GM18498 (cell line): Measurements from ENCODE around the gene USP54.

Source experiments
- ATAC-seq: cut with Tn5 transposase; IDR thresholded peaks from one replicate; pipeline ENCODE4 v1.9.1; 2021; ENCODE audit warnings: mild to moderate bottlenecking, moderate library complexity; ENCODE audit not compliant: unreplicated experiment

Gene USP54

GRCh38 chr10:73529089-73529832 is 61.9 kb downstream of the USP54 start:
- no peak for ATAC-seq

GRCh38 chr10:73522263-73522662 is 68.9 kb downstream of the USP54 start:
- no peak for ATAC-seq

GRCh38 chr10:73519336-73519735 is 71.8 kb downstream of the USP54 start:
- ATAC-seq: no peak

- ATAC-seq: no peak
Measured at GRCh38 chr10:73517166-73517888, 73.8 kb downstream of the USP54 start.

GRCh38 chr10:73512207-73512743 is 78.9 kb downstream of the USP54 start:
- no peak for ATAC-seq

GRCh38 chr10:73509695-73510094 is 81.4 kb downstream of the USP54 start:
- ATAC-seq: no peak

GRCh38 chr10:73506491-73506890 is 84.7 kb downstream of the USP54 start:
- ATAC-seq: no peak

- no peak for ATAC-seq
Measured at GRCh38 chr10:73506074-73506473, 85.1 kb downstream of the USP54 start.

GRCh38 chr10:73503037-73503436 is 88.1 kb downstream of the USP54 start:
- ATAC-seq: no peak

- no peak for ATAC-seq
Measured at GRCh38 chr10:73501651-73502050, 89.5 kb downstream of the USP54 start.

- ATAC-seq: no peak
Measured at GRCh38 chr10:73497623-73498022, 93.5 kb downstream of the USP54 start.

- ATAC-seq: peak; percentile 64
Measured at GRCh38 chr10:73495884-73496674, 95.1 kb downstream of the USP54 start, which contains the start of gene PPP3CB. PPP3CB (minus strand) TSS chr10:73496024; CDS start chr10:73495889, 135 bp downstream.

GRCh38 chr10:73495226-73495883 is 95.8 kb downstream of the USP54 start:
- ATAC-seq: peak; percentile 95

- ATAC-seq: peak; percentile 1
Measured at GRCh38 chr10:73494877-73495225, 96.3 kb downstream of the USP54 start.

- ATAC-seq: no peak
Measured at GRCh38 chr10:73494213-73494612, 96.9 kb downstream of the USP54 start.

- no peak for ATAC-seq
Measured at GRCh38 chr10:73493781-73494180, 97.4 kb downstream of the USP54 start.

GRCh38 chr10:73486601-73487000 is 104.5 kb downstream of the USP54 start:
- no peak for ATAC-seq

- no peak for ATAC-seq
Measured at GRCh38 chr10:73485320-73485719, 105.8 kb downstream of the USP54 start.

- no peak for ATAC-seq
Measured at GRCh38 chr10:73480158-73480557, 111.0 kb downstream of the USP54 start.

GRCh38 chr10:73478636-73479035 is 112.5 kb downstream of the USP54 start:
- ATAC-seq: no peak

GRCh38 chr10:73471226-73471625 is 119.9 kb downstream of the USP54 start:
- ATAC-seq: no peak
